Hepatocyte (in vitro differentiated cells): ENCODE results near the gene CLTCL1.

ENCODE experiments used
- EZH2 ChIP-seq: fragments of 200-600 bp; sonication (generic); IDR thresholded peaks from 2 replicates; pipeline ENCODE4 v1.6.1; 2016; ENCODE audit warnings: antibody characterized with exemption, mild to moderate bottlenecking, borderline replicate concordance
- EZH2phosphoT487 ChIP-seq: fragments of 200-600 bp; sonication (generic); IDR thresholded peaks from one replicate; pipeline ENCODE4 v1.6.1; 2018; ENCODE audit warnings: antibody characterized with exemption, mild to moderate bottlenecking, low read depth, moderate library complexity; ENCODE audit not compliant: unreplicated experiment, severe bottlenecking

DNA sequence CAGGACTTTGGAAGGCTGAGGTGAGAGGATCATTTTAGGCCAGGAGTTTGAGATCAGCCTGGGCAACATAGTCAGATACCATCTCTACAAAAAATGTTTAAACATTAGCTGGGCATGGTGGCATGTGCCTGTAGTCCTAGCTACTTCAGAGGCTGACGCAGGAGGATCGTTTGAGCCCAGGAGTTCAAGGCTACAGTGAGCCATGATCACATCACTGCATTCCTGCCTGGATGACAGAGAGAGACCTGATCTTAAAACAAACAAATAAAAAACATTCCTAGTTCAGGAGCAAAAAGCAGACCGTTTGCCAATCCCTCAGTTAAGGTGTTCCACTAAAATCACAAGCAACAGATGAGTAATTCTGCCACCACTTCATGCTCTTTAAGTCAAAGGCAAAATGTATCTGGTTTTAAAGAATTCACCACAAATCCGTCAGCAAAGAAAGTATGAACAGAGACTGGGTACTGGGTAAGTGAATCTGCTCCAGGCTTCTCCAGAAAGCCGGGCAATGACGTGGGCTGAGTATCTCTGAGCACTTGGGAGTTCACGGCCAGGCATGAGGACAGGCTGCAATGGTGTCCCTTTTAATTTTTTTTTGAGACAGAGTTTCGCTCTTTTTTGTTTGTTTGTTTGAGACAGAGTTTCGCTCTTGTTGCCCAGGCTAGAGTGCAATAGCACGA lies 19.5 kb downstream of the CLTCL1 start:
- no peak for TF ChIP-seq EZH2phosphoT487
- TF ChIP-seq EZH2, result no peak
